SK-N-SH treated with all-trans-retinoic acid at 6 μM for 48 hours (cell line): ENCODE measurements around the gene PTPN1.

Experiments
- ARNTL ChIP-seq: fragments of 450-650 bp; formaldehyde crosslinking; IDR thresholded peaks from 2 replicates; pipeline ENCODE4 v1.5.0; 2020; ENCODE audit warnings: low read depth, mild to moderate bottlenecking, moderate library complexity, borderline replicate concordance
- ESRRG ChIP-seq: fragments of 250-450 bp; sonication (Bioruptor Pico); IDR thresholded peaks from 2 replicates; pipeline ENCODE4 v1.6.1; 2021; ENCODE audit warnings: mild to moderate bottlenecking
- GLIS3 ChIP-seq: fragments of 250-450 bp; sonication (Bioruptor Pico); IDR thresholded peaks from 2 replicates; pipeline ENCODE4 v1.5.0; 2020; ENCODE audit warnings: mild to moderate bottlenecking, moderate library complexity
- PPARA ChIP-seq: fragments of 250-450 bp; sonication (Bioruptor Pico); IDR thresholded peaks from 2 replicates; pipeline ENCODE4 v1.5.0; 2020; ENCODE audit warnings: mild to moderate bottlenecking, borderline replicate concordance
- TCF4 ChIP-seq: fragments of 250-450 bp; sonication (Bioruptor Pico); IDR thresholded peaks from 2 replicates; pipeline ENCODE4 v1.8.0; 2021; ENCODE audit warnings: mild to moderate bottlenecking, moderate library complexity, borderline replicate concordance
- TF ChIP-seq, protein P1 (sequence below): fragments of 250-450 bp; sonication (Bioruptor Pico); IDR thresholded peaks from 2 replicates; pipeline ENCODE4 v1.5.1; 2021; ENCODE audit warnings: mild to moderate bottlenecking, moderate library complexity
- TF ChIP-seq, protein P2 (sequence below): fragments of 250-450 bp; sonication (Bioruptor Pico); IDR thresholded peaks from 2 replicates; pipeline ENCODE4 v1.8.0; 2020; ENCODE audit warnings: mild to moderate bottlenecking, moderate library complexity, borderline replicate concordance

DNA sequence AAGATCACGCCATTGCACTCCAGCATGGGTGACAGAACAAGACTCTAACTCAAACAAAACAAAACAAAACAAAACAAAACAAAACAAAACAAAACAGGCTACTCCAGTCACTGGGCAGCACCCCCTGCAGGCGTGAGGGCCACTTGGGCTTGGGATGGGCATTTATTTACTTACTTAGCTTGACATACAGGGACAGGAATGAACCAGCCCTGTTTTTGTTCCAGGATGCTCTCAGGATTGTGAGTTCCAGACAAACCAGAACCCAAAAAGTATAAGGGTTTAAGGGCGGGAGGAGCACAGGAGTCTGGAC, 4.0 kb upstream of the PTPN1 start:
- TF ChIP-seq ESRRG (CRISPR knock-in tag) (no peak), PPARA (CRISPR knock-in tag) (no peak), GLIS3 (no peak), TCF4 (CRISPR knock-in tag) (no peak), ARNTL (CRISPR knock-in tag) (no peak)
- TF ChIP-seq, protein P1, sequence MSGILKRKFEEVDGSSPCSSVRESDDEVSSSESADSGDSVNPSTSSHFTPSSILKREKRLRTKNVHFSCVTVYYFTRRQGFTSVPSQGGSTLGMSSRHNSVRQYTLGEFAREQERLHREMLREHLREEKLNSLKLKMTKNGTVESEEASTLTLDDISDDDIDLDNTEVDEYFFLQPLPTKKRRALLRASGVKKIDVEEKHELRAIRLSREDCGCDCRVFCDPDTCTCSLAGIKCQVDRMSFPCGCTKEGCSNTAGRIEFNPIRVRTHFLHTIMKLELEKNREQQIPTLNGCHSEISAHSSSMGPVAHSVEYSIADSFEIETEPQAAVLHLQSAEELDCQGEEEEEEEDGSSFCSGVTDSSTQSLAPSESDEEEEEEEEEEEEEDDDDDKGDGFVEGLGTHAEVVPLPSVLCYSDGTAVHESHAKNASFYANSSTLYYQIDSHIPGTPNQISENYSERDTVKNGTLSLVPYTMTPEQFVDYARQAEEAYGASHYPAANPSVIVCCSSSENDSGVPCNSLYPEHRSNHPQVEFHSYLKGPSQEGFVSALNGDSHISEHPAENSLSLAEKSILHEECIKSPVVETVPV (CRISPR knock-in tag) = no peak
- TF ChIP-seq, protein P2, sequence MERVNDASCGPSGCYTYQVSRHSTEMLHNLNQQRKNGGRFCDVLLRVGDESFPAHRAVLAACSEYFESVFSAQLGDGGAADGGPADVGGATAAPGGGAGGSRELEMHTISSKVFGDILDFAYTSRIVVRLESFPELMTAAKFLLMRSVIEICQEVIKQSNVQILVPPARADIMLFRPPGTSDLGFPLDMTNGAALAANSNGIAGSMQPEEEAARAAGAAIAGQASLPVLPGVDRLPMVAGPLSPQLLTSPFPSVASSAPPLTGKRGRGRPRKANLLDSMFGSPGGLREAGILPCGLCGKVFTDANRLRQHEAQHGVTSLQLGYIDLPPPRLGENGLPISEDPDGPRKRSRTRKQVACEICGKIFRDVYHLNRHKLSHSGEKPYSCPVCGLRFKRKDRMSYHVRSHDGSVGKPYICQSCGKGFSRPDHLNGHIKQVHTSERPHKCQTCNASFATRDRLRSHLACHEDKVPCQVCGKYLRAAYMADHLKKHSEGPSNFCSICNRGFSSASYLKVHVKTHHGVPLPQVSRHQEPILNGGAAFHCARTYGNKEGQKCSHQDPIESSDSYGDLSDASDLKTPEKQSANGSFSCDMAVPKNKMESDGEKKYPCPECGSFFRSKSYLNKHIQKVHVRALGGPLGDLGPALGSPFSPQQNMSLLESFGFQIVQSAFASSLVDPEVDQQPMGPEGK (CRISPR knock-in tag) = no peak
